OCI-LY1 (cell line): ENCODE data around the gene ATXN1L.

ENCODE experiments used
- EZH2 ChIP-seq: fragments of 200-600 bp; sonication (generic), shearing (Covaris generic); IDR thresholded peaks from 2 replicates; pipeline ENCODE4 v1.8.0; 2017; ENCODE audit warnings: borderline replicate concordance, mixed run types, mild to moderate bottlenecking, antibody characterized with exemption, low read length, moderate library complexity, mixed read lengths
- TF ChIP-seq, protein P1 (sequence below): fragments of 200-600 bp; sonication (generic), shearing (Covaris generic); IDR thresholded peaks from 2 replicates; pipeline ENCODE4 v1.5.1; 2017; ENCODE audit warnings: mild to moderate bottlenecking, antibody characterized with exemption, low read length, moderate library complexity, mixed read lengths

DNA sequence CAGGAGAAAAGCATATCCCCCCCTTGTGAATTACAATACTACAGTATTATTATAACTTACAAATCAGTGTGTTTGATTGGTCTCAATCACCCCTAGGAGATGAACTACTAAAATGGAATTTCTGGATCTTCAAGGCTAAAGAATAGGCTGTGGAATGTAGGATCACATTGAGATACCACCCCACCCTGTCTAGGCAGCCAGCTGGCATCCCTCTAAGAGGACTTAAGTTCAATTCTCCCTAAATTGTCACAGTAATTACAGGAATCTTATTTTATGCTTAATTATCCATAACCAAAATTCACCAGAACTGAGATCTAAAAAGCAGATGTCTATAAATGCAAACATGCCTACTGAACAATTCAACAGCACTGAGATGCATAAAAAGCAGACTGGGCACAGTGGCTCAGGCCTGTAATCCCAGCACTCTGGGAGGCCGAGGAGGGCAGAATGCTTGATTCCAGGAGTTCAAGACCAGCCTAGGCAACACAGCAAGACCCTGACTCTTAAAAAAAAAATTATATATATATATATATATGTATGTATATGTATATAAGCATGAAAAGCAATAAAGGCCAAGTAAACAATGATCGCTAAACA lies 49.2 kb upstream of the ATXN1L start:
- TF ChIP-seq, protein P1, sequence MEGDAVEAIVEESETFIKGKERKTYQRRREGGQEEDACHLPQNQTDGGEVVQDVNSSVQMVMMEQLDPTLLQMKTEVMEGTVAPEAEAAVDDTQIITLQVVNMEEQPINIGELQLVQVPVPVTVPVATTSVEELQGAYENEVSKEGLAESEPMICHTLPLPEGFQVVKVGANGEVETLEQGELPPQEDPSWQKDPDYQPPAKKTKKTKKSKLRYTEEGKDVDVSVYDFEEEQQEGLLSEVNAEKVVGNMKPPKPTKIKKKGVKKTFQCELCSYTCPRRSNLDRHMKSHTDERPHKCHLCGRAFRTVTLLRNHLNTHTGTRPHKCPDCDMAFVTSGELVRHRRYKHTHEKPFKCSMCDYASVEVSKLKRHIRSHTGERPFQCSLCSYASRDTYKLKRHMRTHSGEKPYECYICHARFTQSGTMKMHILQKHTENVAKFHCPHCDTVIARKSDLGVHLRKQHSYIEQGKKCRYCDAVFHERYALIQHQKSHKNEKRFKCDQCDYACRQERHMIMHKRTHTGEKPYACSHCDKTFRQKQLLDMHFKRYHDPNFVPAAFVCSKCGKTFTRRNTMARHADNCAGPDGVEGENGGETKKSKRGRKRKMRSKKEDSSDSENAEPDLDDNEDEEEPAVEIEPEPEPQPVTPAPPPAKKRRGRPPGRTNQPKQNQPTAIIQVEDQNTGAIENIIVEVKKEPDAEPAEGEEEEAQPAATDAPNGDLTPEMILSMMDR = no peak
- TF ChIP-seq EZH2 = no peak
